Hematopoietic multipotent progenitor cell (in vitro differentiated cells): ENCODE data around the gene OR1J4. TPM values are rescaled to one million over a fixed set of nuclear protein-coding genes. Genes with fewer than 3 reads are reported as not detected.
"Not testable (repeated sequence)": the region's sequence is repeated elsewhere in the genome, so short reads cannot be mapped to it uniquely, and the experiment has no call there.

Source experiments
- DNase-seq, 3 donors: peaks; one replicate each; pipeline ENCODE4 v3.0.0-alpha.2; 2011 to 2015; ENCODE audit warnings: low read depth in 2 of 3, low spot score in 2 of 3
- total RNA-seq: library from RNA; depleted of rRNA; stranded (reverse); fragments of >200 nt; gene quantifications from one replicate; pipeline ENCODE4 v1.2.3, GENCODE V29; 2012

OR1J4 gene
- total RNA-seq: under 0.01 TPM

GRCh38 chr9:122518841-122519240 lies at the start of gene OR1J4:
Gene OR1J4 (plus strand): TSS chr9:122519141. CDS start chr9:122519141, 0 bp downstream.
- DNase-seq: no peak

- DNase-seq: no peak
These were observed 44.4 kb upstream of the OR1J4 start for GRCh38 chr9:122474561-122474960.

GRCh38 chr9:122475717-122476116 lies 43.2 kb upstream of the OR1J4 start:
- DNase-seq: no peak

GRCh38 chr9:122477346-122477745 lies 41.6 kb upstream of the OR1J4 start:
- DNase-seq: no peak

GRCh38 chr9:122477826-122478225 lies 41.1 kb upstream of the OR1J4 start, which contains the start of gene OR1J1:
Gene OR1J1 (minus strand): TSS chr9:122477926. CDS start chr9:122477926, 0 bp downstream.
- DNase-seq: no peak

GRCh38 chr9:122479062-122479461 lies 39.9 kb upstream of the OR1J4 start:
- DNase-seq: no peak

- peak in 2 of 3 donors; percentile 20 to 40 for DNase-seq
These were observed 20.1 kb upstream of the OR1J4 start for GRCh38 chr9:122498883-122499288.

- no peak for DNase-seq
These were observed 12.0 kb upstream of the OR1J4 start for GRCh38 chr9:122506964-122507363.

- DNase-seq: no peak
These were observed 8.4 kb upstream of the OR1J4 start, which contains the start of gene OR1J2 for GRCh38 chr9:122510502-122510901. Gene OR1J2 (plus strand): TSS chr9:122510802. CDS start chr9:122510802, 0 bp downstream.

- no peak for DNase-seq
These were observed 715 bp upstream of the OR1J4 start for GRCh38 chr9:122518226-122518625.

- DNase-seq: no peak
These were observed 435 bp downstream of the OR1J4 start for GRCh38 chr9:122519376-122519775.

- no peak for DNase-seq
These were observed 7.7 kb downstream of the OR1J4 start for GRCh38 chr9:122526602-122527001.

- no peak for DNase-seq
These were observed 8.3 kb downstream of the OR1J4 start, which contains the start of gene OR1N1 for GRCh38 chr9:122527193-122527592. Gene OR1N1 (minus strand): TSS chr9:122527293. CDS start chr9:122527293, 0 bp downstream.

GRCh38 chr9:122531157-122531556 lies 12.2 kb downstream of the OR1J4 start:
- not testable (repeated sequence) for DNase-seq

GRCh38 chr9:122536134-122536533 lies 17.2 kb downstream of the OR1J4 start:
- DNase-seq: no peak

- not testable (repeated sequence) for DNase-seq
These were observed 18.1 kb downstream of the OR1J4 start for GRCh38 chr9:122537066-122537465.

GRCh38 chr9:122538757-122539156 lies 19.8 kb downstream of the OR1J4 start:
- no peak for DNase-seq

GRCh38 chr9:122546196-122546595 lies 27.3 kb downstream of the OR1J4 start:
- no peak for DNase-seq

GRCh38 chr9:122551371-122551770 lies 32.4 kb downstream of the OR1J4 start:
- DNase-seq: no peak

GRCh38 chr9:122552812-122553211 lies 33.9 kb downstream of the OR1J4 start, which contains the start of gene OR1N2:
Gene OR1N2 (plus strand): TSS chr9:122553112. CDS start chr9:122553212, 100 bp downstream.
- no peak for DNase-seq

- no peak for DNase-seq
These were observed 42.5 kb downstream of the OR1J4 start for GRCh38 chr9:122561446-122561845.

- DNase-seq: no peak
These were observed 43.3 kb downstream of the OR1J4 start for GRCh38 chr9:122562134-122562760.
